GM18508 (cell line): ENCODE results near the gene RNF40.
A peak's percentile ranks its signal among the peaks of the same experiment; 100 is the strongest.

Experiments used
- ATAC-seq: cut with Tn5 transposase; IDR thresholded peaks from one replicate; pipeline ENCODE4 v1.9.1; 2021; ENCODE audit warnings: moderate number of reproducible peaks; ENCODE audit not compliant: insufficient read depth, unreplicated experiment

The RNF40 gene

DNA sequence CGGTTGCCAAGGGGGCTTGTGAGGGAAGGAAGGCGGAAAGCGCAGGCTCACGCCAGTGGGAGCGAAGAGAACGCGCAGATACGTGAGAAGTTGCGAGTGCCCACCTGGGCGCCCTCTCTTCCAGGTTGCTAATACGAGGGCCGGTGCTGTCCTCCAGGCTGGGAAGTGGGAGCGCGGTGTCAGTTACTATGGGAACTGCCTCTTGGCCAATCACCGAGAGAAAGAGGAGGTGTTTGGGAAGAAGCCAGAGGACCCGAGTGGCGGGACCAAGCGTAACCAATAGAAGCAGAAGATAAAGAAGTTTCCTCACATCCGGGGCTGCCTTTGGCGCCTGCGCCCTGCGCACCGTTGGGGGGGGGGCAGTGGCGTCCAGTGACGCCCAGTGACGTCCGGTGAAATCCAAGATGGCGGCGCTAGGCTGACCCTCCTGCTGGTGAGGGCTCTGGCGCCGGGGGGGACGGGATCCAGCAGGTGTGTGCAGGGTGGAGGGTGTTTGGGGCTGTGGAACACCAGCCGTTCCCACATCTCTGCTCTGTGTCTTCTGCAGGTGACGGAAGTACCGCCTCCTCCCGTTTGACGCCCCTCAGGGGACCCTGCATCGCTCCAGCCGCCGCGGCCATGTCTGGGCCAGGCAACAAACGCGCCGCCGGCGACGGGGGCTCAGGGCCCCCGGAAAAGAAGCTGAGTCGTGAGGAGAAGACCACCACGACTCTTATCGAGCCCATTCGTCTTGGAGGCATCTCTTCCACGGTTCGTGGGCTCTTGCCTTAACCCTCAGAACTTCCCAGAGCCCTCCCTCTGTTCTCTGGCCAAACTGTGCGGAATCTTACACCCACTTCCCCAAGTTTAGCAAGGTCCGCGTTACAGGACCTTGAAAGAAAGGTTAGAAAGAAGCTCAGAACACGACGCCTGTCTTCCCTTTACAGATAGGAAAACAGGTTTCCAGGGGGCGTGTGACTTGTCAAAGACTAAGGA, at the start of gene RNF40, which contains the start of gene CFAP119:
TSS of gene RNF40 (plus strand) at position 395 of the 975 bp plus-strand sequence. CDS start at position 619, 224 bp downstream.
TSS of gene CFAP119 (minus strand) at position 135 of the 975 bp plus-strand sequence. CDS start 314 bp downstream, outside the sequence.
- ATAC-seq: peak; percentile 72

DNA sequence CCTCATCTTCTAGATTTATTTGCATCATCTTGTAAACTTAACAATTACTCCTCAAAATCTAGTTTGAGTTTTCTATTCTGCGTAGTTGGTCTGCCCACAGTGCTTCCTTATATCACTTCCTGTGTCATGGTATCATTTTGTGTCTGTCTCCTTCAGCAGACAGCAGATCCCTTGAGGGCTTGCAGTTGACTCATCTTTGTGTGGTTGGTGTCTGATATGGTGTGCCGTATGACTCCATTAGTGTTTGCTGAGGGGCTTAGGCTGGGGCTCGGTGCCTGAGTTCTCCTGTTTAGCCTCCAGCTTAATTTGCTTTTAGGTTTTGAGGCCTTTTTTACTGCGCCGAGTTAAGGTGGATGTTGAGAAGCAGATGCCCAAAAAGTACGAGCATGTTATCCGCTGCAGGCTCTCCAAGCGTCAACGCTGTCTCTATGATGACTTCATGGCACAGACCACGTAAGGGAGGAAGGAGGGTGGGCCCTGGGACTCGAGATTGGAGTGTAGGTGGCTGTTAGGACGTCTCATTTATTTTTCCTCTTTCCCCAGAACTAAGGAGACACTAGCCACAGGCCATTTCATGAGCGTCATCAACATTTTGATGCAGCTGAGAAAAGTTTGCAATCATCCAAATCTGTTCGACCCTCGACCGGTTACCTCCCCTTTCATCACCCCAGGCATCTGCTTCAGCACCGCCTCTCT, 46.2 kb upstream of the RNF40 start:
- ATAC-seq: no peak

DNA sequence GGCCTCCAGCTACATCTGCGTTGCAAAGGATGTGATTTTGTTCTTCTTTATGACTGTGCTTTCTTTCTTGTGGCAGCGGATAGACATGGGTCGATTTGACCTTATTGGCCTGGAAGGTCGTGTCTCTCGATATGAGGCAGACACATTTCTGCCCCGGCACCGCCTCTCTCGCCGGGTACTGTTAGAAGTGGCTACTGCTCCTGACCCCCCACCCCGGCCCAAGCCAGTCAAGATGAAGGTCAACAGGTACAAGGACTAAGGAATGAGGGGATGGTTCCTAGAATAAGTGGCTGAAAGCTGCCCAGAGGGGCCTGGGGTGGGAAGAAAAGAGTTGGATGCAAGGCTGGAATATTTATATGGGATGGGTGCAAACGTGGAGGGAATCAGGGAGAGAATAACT, 42.0 kb upstream of the RNF40 start:
- no peak for ATAC-seq

DNA sequence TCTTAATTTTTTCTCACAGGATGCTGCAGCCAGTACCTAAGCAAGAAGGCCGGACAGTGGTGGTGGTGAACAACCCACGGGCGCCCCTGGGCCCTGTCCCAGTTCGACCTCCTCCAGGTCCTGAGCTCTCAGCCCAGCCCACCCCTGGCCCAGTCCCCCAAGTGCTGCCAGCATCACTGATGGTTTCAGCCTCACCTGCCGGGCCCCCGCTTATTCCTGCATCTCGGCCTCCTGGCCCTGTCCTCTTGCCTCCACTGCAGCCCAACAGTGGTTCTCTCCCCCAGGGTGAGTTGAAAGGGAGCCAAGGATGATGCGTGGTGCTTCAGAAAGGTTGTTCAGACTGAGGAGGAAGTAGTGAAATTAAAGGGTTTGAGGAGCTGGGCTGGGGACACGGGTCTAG, 41.4 kb upstream of the RNF40 start:
- no peak for ATAC-seq

DNA sequence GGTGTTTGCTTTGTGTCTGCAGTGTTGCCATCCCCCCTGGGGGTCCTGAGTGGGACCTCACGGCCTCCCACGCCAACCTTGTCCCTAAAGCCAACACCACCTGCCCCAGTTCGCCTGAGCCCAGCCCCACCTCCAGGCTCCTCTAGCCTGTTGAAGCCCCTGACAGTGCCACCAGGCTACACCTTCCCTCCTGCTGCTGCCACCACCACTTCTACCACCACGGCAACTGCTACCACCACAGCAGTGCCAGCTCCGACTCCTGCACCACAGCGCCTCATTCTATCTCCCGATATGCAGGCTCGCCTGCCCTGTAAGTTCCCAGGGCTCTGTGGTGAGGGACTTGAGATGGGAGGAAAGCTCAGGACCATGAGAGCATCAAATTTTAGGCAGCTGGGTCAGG, 41.0 kb upstream of the RNF40 start:
- ATAC-seq: no peak

DNA sequence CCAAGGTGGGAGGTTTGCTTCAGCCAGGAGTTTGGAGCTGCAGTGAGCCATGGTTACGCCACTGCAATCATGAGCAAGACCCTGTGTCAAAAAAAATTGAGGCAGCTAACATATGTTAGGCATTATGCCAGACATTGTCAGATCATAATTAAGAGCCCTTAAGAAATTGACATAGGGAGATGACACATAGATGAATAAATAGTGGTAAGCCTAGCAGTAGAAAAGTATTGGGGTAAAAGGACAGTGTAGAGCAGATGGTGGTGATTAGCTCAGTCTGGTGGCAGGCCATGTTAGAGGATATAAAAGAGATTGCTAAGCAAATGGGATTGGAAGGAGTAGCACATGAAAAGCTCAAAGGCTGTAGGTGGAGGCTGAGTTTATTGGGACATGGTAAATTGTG, 40.5 kb upstream of the RNF40 start:
- no peak for ATAC-seq

DNA sequence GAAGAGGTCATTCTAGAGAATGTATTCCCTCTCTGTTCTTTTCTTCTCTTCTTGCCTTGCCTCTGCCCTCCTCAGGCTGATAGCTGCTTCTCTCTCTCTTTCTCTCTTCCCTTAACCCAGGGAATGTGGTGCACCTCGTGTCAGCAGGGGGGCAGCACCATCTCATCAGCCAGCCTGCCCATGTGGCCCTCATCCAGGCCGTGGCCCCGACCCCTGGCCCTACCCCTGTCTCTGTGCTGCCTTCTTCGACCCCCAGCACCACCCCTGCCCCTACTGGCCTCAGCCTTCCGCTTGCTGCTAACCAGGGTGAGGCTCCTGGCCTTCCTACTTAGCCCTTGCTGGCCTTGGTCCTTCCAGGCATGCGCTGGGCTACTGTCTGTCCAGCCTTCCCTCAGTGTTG, 39.7 kb upstream of the RNF40 start:
- ATAC-seq: no peak

DNA sequence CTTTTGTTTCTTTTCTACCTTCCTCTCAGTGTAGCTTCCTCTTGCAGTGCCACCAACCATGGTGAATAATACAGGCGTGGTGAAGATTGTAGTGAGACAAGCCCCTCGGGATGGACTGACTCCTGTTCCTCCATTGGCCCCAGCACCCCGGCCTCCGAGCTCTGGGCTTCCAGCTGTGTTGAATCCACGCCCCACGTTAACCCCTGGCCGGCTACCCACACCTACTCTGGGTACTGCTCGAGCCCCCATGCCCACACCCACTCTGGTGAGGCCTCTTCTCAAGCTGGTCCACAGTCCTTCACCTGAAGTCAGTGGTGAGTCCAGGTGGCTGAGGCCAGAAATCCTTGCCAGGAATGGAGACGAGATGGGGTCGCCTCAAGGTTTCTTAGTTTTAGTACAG, 39.2 kb upstream of the RNF40 start:
- no peak for ATAC-seq

DNA sequence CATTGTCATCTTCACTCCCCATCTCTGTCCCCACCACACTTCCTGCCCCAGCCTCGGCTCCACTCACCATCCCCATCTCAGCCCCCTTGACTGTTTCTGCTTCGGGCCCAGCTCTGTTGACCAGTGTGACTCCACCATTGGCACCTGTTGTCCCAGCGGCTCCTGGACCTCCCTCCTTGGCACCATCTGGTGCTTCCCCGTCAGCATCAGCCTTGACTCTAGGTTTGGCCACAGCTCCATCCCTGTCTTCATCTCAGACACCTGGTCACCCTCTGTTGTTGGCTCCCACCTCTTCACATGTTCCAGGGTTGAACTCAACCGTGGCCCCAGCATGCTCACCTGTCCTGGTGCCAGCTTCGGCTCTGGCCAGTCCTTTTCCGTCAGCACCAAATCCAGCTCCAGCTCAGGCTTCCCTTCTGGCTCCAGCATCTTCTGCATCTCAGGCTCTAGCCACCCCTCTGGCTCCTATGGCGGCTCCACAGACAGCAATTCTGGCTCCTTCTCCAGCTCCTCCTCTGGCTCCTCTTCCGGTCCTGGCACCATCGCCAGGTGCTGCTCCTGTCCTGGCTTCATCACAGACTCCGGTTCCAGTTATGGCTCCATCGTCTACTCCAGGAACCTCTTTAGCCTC, 38.3 kb upstream of the RNF40 start:
- ATAC-seq: no peak

DNA sequence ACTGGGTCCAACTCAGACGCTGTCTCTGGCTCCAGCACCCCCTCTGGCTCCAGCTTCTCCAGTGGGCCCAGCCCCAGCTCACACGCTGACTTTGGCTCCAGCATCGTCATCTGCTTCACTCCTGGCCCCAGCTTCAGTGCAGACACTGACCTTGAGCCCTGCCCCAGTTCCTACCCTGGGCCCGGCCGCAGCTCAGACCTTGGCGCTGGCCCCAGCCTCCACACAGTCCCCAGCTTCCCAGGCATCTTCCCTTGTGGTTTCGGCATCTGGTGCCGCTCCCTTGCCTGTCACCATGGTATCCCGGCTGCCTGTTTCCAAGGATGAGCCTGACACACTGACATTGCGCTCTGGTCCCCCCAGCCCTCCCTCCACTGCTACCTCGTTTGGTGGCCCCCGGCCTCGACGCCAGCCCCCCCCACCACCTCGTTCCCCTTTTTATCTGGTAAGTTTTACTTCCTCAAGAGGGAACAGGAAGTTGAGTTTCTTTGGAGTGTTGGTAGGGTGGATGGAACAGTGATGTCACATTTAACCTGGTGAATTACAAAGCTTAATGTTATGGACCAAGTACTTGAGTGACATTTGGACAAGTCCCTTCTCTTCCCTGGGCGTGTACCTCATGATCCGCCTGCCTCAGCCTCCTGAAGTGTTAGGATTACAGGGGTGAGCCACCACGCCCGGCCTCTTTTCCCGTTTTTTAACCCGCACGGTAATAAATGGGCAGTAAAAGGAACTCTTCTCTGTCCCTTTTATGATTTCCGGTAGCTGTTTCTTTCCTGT, 37.3 kb upstream of the RNF40 start:
- ATAC-seq: no peak

DNA sequence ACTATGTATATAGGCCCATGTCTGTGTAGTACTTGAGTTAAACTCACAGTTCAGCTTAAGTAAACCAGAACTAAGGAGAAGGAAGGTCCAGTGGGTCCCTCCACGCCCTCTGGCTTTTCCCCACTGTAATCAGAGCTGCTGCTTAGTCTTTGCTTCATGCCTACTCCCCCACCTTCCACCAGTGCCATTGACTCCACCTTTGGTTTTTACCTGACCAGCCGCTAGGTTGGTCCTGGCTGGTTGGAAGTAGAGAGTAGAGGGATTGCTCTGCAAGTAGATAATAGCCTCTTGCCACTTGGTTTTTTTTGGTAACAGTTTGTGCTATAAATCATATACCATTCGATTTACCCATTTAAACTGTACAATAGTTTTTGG, 36.7 kb upstream of the RNF40 start:
- no peak for ATAC-seq

DNA sequence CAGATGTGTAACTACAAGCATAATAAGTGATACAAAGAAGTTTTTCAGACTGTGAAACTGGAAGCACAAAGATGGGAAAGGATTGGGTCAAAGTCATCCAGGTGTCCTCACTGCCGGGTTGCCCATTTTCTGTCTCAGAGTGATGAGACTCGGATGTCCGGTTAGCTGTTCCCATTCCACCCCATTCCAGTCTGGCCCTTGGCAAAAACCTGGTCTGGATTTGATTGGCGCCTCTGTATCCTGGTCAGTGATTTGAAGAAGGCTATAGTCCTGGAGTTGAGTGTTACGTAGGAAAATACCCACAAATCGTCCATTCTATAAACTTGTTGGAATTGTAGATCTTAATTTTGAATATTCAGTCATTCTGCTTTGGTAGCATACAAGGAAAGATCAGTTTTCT, 33.8 kb upstream of the RNF40 start:
- no peak for ATAC-seq

DNA sequence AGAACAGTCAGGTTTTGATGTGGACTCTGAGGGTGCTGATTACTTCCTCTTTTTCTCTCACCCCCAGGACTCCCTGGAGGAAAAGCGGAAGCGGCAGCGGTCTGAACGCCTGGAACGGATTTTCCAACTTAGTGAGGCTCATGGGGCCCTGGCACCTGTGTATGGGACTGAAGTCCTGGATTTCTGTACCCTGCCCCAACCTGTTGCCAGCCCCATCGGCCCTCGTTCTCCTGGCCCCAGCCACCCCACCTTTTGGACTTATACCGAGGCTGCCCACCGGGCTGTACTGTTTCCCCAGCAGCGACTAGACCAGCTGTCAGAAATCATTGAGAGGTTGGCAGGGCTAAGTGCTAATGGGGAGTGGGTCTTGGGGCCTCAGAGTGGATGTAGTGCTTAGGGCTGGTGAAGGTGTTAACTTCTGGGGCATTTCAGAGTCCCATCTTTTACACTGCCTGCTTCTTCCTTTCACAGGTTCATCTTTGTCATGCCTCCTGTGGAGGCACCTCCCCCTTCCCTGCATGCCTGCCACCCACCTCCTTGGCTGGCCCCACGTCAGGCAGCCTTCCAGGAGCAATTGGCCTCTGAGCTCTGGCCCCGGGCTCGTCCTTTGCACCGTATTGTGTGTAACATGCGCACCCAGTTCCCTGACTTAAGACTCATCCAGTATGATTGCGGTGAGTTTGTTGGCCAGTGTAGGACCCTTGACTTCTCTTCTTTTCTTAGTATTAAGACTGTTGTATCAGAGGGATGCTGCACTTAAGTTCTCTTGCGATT, 33.0 kb upstream of the RNF40 start:
- ATAC-seq: no peak

DNA sequence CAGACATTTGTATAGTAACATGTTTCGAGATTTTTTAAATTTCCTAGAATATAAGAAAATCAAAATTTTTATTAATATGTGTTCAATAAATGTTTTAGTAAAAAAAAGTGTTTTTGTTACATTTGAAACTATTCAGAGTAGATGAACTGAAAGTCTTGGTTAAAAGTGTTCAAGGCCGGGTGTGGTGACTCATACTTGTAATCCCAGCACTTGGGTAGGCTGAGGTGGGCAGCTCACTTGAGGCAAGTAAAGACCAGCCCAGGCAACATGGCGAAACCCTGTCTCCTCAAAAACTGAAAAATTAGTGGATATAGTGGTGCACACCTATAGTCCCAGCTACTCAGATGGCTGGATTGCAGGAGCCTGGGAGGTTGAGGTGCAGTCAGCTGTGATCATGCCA, 30.7 kb upstream of the RNF40 start:
- no peak for ATAC-seq

DNA sequence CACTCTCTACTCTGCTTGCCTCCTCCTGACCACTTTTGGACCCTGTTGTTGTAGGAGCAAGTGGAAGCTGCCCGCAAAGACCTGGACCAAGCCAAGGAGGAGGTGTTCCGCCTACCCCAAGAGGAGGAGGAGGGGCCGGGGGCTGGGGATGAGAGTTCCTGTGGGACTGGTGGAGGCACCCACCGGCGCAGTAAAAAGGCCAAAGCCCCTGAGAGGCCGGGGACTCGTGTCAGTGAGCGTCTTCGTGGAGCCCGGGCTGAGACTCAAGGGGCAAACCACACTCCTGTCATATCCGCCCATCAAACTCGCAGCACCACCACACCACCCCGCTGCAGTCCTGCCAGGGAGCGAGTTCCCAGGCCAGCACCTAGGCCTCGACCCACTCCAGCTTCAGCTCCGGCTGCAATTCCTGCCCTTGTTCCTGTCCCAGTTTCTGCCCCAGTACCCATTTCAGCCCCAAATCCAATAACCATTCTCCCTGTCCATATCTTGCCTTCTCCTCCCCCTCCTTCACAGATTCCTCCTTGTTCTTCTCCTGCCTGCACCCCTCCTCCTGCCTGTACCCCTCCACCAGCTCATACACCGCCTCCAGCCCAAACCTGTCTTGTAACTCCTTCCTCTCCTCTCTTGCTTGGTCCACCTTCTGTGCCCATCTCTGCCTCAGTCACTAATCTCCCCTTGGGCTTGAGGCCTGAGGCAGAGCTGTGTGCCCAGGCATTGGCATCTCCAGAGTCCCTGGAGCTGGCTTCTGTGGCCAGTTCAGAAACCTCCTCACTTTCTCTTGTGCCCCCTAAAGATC, 24.9 kb upstream of the RNF40 start:
- ATAC-seq: no peak

DNA sequence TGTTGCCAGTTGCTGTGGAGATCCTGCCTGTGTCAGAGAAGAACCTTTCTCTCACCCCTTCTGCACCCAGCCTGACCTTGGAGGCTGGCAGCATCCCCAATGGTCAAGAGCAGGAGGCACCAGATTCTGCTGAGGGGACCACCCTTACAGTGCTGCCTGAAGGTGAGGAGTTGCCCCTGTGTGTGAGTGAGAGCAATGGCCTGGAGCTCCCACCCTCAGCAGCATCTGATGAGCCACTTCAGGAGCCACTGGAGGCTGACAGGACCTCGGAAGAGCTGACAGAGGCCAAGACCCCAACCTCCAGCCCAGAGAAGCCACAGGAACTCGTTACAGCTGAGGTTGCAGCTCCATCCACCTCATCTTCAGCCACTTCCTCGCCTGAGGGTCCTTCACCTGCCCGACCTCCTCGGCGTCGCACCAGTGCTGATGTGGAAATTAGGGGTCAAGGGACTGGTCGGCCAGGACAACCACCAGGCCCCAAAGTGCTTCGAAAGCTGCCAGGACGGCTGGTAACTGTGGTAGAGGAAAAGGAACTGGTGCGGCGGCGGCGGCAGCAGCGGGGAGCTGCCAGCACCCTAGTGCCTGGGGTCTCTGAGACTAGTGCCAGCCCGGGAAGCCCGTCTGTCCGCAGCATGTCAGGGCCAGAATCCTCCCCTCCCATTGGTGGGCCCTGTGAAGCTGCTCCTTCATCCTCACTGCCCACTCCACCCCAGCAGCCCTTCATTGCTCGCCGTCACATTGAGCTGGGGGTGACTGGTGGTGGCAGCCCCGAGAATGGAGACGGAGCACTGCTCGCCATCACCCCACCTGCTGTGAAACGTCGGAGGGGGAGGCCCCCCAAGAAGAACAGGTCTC, 24.1 kb upstream of the RNF40 start:
- ATAC-seq: no peak

DNA sequence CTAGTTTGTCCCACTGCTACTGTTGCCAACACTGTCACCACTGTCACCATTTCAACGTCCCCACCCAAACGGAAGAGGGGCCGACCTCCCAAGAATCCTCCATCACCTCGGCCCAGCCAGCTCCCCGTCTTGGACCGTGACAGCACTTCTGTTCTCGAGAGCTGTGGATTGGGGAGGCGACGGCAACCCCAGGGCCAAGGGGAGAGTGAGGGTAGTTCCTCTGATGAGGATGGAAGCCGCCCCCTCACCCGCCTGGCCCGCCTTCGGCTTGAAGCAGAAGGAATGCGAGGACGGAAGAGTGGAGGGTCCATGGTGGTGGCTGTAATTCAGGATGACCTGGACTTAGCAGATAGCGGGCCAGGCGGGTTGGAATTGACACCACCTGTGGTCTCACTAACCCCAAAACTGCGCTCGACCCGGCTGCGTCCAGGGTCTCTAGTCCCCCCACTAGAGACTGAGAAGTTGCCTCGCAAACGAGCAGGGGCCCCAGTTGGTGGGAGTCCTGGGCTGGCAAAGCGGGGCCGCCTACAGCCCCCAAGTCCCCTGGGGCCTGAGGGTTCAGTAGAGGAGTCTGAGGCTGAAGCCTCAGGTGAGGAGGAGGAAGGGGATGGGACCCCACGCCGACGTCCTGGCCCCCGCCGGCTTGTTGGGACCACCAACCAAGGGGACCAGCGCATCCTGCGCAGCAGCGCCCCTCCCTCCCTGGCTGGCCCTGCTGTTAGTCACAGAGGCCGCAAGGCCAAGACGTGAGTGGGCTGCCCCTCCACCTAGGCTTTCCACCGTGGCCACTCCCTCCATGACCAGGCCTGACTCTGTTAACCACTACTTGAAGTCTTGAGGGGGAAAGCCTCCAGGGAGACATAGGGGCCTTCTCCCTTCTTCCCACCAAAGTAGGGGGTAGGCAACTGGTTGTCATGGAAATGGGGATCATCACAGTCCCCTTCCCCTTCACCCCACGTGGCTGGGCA, 22.9 kb upstream of the RNF40 start:
- no peak for ATAC-seq
